ENCODE measurements around the gene ALB.

- no peak for TF ChIP-seq CTCF (conservative IDR thresholded peaks at IDR 0.05)
- no peak for TF ChIP-seq ZFX (IDR thresholded peaks at IDR 0.05)
Measured at GRCh38 chr4:73460913-73461522, 56.9 kb downstream of the ALB start.
